A549 (cell line): ENCODE measurements around the gene DIO1. TPM values are rescaled to one million over a fixed set of nuclear protein-coding genes. Genes with fewer than 3 reads are reported as not detected.
A peak's percentile ranks its signal among the peaks of the same experiment; 100 is the strongest.

Experiments used
- ATAC-seq, 2 experiments: fragments of 200-7000 bp in 1 of 2; fragments of >200 bp in 1 of 2; cut with Nextera tagmentation in 1 of 2; cut with Tn5 transposase in 1 of 2; 3 replicates each; pipeline versions ENCODE4 v1.8.0 to v1.9.1; 2018 to 2020; ENCODE audit warnings: mild to moderate bottlenecking in 1 of 2, moderate library complexity in 1 of 2
- CTCF ChIA-PET: fragments of 300-600 bp; sonication (Branson Sonifier 250); formaldehyde crosslinking; extraction: SDS; loops from one replicate; lab custom pipeline; 2021; ENCODE audit warnings: antibody characterized with exemption, inconsistent platforms; lab: Yijun Ruan, JAX
- POLR2A ChIA-PET: fragments of 350-600 bp; formaldehyde crosslinking; extraction: SDS; loops from one replicate; lab custom pipeline; 2021; ENCODE audit warnings: antibody characterized with exemption, inconsistent platforms; lab: Yijun Ruan, JAX
- DNase-seq, 2 experiments: peaks; one replicate each; pipeline versions ENCODE4 v3.0.0 to v3.0.0-alpha.2; 2011 to 2016; ENCODE audit warnings: low read depth in 1 of 2, low spot score in 1 of 2
- FAIRE-seq: peaks from 2 replicates; lab custom pipeline; 2011; peaks lifted over from hg19 to GRCh38; lab: Jason Lieb, UNC
- H3K27ac ChIP-seq, 2 experiments: fragments of >200 bp; sonication (Bioruptor Twin); formaldehyde crosslinking; 3 replicates each; pipeline ENCODE4 v1.5.1; 2016 to 2017
- H3K4me1 ChIP-seq: fragments of >200 bp; sonication (Bioruptor Twin); formaldehyde crosslinking; 3 replicates; pipeline ENCODE4 v1.6.1; 2016
- H3K4me2 ChIP-seq: fragments of >200 bp; sonication (Bioruptor Twin); formaldehyde crosslinking; 3 replicates; pipeline ENCODE4 v1.6.1; 2016
- H3K4me3 ChIP-seq: fragments of >200 bp; sonication (Bioruptor Twin); formaldehyde crosslinking; 3 replicates; pipeline ENCODE4 v1.5.1; 2016
- H3K9me3 ChIP-seq: fragments of >200 bp; sonication (Bioruptor Twin); formaldehyde crosslinking; 3 replicates; pipeline ENCODE4 v1.6.1; 2016
- CBX8 ChIP-seq: fragments of 200-600 bp; sonication (generic); IDR thresholded peaks from 2 replicates; pipeline ENCODE4 v1.6.1; 2016
- CHD2 ChIP-seq: fragments of 150-350 bp; IDR thresholded peaks from 2 replicates; pipeline ENCODE4 v1.6.1; 2014; ENCODE audit warnings: low read length; ENCODE audit not compliant: partially characterized antibody
- EHF ChIP-seq: fragments of 250-450 bp; sonication (Bioruptor Pico); IDR thresholded peaks from 2 replicates; pipeline ENCODE4 v1.5.0; 2020; ENCODE audit warnings: mild to moderate bottlenecking
- FOSB ChIP-seq: fragments of 250-450 bp; sonication (Bioruptor Pico); IDR thresholded peaks from 2 replicates; pipeline ENCODE4 v1.5.0; 2020; ENCODE audit warnings: mild to moderate bottlenecking, moderate library complexity
- FOSL2 ChIP-seq, 2 experiments: fragments of 450-650 bp in 1 of 2; fragments of >200 bp in 1 of 2; sonication (Bioruptor Twin) in 1 of 2; formaldehyde crosslinking; IDR thresholded peaks; 2 replicates each; pipeline versions ENCODE4 v1.5.0 to v1.6.1; 2016 to 2020; ENCODE audit warnings: mild to moderate bottlenecking in 1 of 2, moderate library complexity in 1 of 2
- HEYL ChIP-seq: fragments of 250-450 bp; sonication (Bioruptor Pico); IDR thresholded peaks from 2 replicates; pipeline ENCODE4 v1.8.0; 2021; ENCODE audit warnings: mild to moderate bottlenecking, moderate library complexity
- HOXA7 ChIP-seq: fragments of 250-450 bp; sonication (Bioruptor Pico); IDR thresholded peaks from 2 replicates; pipeline ENCODE4 v1.5.0; 2020; ENCODE audit warnings: mild to moderate bottlenecking, moderate library complexity
- KDM1A ChIP-seq: fragments of 200-600 bp; sonication (generic); IDR thresholded peaks from 2 replicates; pipeline ENCODE4 v1.6.1; 2016; ENCODE audit warnings: low read depth, mild to moderate bottlenecking
- KDM5A ChIP-seq: fragments of 200-600 bp; sonication (generic); IDR thresholded peaks from 2 replicates; pipeline ENCODE4 v1.6.1; 2016; ENCODE audit warnings: antibody characterized with exemption, mild to moderate bottlenecking
- MAFK ChIP-seq: fragments of 450-650 bp; IDR thresholded peaks from 2 replicates; pipeline ENCODE4 v1.6.1; 2014; ENCODE audit not compliant: partially characterized antibody
- NFE2L2 ChIP-seq: fragments of 150-350 bp; conservative IDR thresholded peaks from 2 replicates; pipeline ENCODE4 v1.6.1; 2014; ENCODE audit warnings: low read length
- NPAS2 ChIP-seq: fragments of 250-450 bp; sonication (Bioruptor Pico); IDR thresholded peaks from 2 replicates; pipeline ENCODE4 v1.8.0; 2022; ENCODE audit warnings: mild to moderate bottlenecking, moderate library complexity, borderline replicate concordance
- POLR2AphosphoS2 ChIP-seq: conservative IDR thresholded peaks from 2 replicates; pipeline ENCODE4 v1.6.1; 2012; ENCODE audit warnings: low read length, improper control_type of control experiment, inconsistent platforms
- RCOR1 ChIP-seq: fragments of 150-350 bp; IDR thresholded peaks from 2 replicates; pipeline ENCODE4 v1.6.1; 2014; ENCODE audit warnings: antibody characterized with exemption, low read length, low read depth
- SREBF2 ChIP-seq: fragments of 450-650 bp; IDR thresholded peaks from 2 replicates; pipeline ENCODE4 v1.6.1; 2014; ENCODE audit warnings: mild to moderate bottlenecking, moderate library complexity
- ZNF302 ChIP-seq: fragments of 250-450 bp; sonication (Bioruptor Pico); IDR thresholded peaks from 2 replicates; pipeline ENCODE4 v1.9.0; 2021; ENCODE audit warnings: inconsistent platforms, mild to moderate bottlenecking, moderate library complexity
- ZSCAN20 ChIP-seq: fragments of 250-450 bp; sonication (Bioruptor Pico); IDR thresholded peaks from 2 replicates; pipeline ENCODE4 v1.8.0; 2022; ENCODE audit warnings: mild to moderate bottlenecking, moderate library complexity
- WGBS: methylation state at CpG from one replicate; pipeline ENCODE4 v1.1.6; 2017; ENCODE audit errors: missing lambda C conversion rate; 5-methylcytosine and 5-hydroxymethylcytosine counted together
- polyA plus RNA-seq, 4 experiments: library from polyadenylated mRNA; depleted of rRNA in 3 of 4; stranded (reverse); fragments of >200 nt; fragmentation: RNase III in 1 of 4; extraction: RNeasy Plus Mini Kit Qiagen cat#74134 plus additional on column Dnase treatment in 1 of 4; gene quantifications; 2 replicates in 3 of 4; 3 replicates in 1 of 4; pipeline ENCODE4 v1.2.3, GENCODE V29; 2011 to 2017
- TF ChIP-seq, protein P1 (sequence below): fragments of >200 bp; sonication (Bioruptor Twin); formaldehyde crosslinking; IDR thresholded peaks from 3 replicates; pipeline ENCODE4 v1.5.1; 2016
- TF ChIP-seq, protein P2 (sequence below): IDR thresholded peaks from 2 replicates; pipeline ENCODE4 v1.6.1; 2012; ENCODE audit warnings: low read depth, borderline replicate concordance
- TF ChIP-seq, protein P3 (sequence below): fragments of >200 bp; sonication (Bioruptor Twin); formaldehyde crosslinking; IDR thresholded peaks from 2 replicates; pipeline ENCODE4 v1.6.1; 2016
- TF ChIP-seq, protein P4 (sequence below): IDR thresholded peaks from 2 replicates; pipeline ENCODE4 v1.6.1; 2012

DIO1 gene
- polyA plus RNA-seq, 2 of the 4 experiments (the other 2 are of a cell fraction) = 0.13 TPM; not detected in 1

DNA sequence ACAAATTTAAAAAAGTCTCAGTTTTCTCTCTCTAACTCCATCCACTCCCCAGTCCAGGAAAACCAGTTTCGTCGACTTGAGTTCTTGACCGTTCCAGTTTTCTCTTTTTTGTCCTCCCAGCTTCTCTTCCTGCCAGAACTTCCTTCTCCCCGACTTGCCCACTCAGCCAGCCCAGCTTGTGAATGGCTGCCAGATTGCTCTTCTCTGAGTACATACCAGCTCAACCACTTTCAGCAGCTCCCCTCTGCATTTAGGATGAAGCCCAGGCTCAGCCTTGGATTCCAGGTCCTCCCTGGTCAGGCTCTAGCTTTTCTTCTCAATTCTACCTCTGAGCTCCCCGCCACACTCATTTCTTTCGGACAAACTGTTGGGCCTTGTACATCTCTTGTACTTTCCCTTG lies 1.4 kb downstream of the DIO1 start:
- 92% methylated on average over 6 of the region's 6 CpGs for WGBS
- ATAC-seq = no peak
- TF ChIP-seq RCOR1 = no peak
- TF ChIP-seq FOSB = no peak
- TF ChIP-seq HEYL (CRISPR knock-in tag) = no peak
- no peak for TF ChIP-seq CBX8
- TF ChIP-seq, protein P1, sequence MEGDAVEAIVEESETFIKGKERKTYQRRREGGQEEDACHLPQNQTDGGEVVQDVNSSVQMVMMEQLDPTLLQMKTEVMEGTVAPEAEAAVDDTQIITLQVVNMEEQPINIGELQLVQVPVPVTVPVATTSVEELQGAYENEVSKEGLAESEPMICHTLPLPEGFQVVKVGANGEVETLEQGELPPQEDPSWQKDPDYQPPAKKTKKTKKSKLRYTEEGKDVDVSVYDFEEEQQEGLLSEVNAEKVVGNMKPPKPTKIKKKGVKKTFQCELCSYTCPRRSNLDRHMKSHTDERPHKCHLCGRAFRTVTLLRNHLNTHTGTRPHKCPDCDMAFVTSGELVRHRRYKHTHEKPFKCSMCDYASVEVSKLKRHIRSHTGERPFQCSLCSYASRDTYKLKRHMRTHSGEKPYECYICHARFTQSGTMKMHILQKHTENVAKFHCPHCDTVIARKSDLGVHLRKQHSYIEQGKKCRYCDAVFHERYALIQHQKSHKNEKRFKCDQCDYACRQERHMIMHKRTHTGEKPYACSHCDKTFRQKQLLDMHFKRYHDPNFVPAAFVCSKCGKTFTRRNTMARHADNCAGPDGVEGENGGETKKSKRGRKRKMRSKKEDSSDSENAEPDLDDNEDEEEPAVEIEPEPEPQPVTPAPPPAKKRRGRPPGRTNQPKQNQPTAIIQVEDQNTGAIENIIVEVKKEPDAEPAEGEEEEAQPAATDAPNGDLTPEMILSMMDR = no peak
- TF ChIP-seq, protein P2, sequence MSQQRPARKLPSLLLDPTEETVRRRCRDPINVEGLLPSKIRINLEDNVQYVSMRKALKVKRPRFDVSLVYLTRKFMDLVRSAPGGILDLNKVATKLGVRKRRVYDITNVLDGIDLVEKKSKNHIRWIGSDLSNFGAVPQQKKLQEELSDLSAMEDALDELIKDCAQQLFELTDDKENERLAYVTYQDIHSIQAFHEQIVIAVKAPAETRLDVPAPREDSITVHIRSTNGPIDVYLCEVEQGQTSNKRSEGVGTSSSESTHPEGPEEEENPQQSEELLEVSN = no peak
- TF ChIP-seq KDM1A = no peak
- TF ChIP-seq CHD2 = no peak
- TF ChIP-seq FOSL2 (IDR thresholded peaks at IDR 0.05) = no peak
- TF ChIP-seq FOSL2 (CRISPR knock-in tag; IDR thresholded peaks at IDR 0.05) = no peak
- no peak for TF ChIP-seq HOXA7 (CRISPR knock-in tag)
- TF ChIP-seq KDM5A = no peak
- TF ChIP-seq, all 56 proteins: peak for 0
- ChIA-PET POLR2A (no interaction called here), CTCF (interaction anchor here (1.1 to 1.8 kb wide), 2 partner anchors 14 to 17 kb away, joined by 3 to 4 read pairs; no protein-coding TSS in a partner anchor)
- Histone ChIP-seq H3K9me3 (no peaks in the 10 kb centered on the region), H3K4me2 (no peak overlapping the region), H3K27ac (no peak overlapping the region), H3K4me1 (peaks cover 19% of the 10 kb centered on the region; the same call in 2 of the 3 replicates), H3K4me3 (no peak overlapping the region)
- DNase-seq (no peak), FAIRE-seq (no peak)

DNA sequence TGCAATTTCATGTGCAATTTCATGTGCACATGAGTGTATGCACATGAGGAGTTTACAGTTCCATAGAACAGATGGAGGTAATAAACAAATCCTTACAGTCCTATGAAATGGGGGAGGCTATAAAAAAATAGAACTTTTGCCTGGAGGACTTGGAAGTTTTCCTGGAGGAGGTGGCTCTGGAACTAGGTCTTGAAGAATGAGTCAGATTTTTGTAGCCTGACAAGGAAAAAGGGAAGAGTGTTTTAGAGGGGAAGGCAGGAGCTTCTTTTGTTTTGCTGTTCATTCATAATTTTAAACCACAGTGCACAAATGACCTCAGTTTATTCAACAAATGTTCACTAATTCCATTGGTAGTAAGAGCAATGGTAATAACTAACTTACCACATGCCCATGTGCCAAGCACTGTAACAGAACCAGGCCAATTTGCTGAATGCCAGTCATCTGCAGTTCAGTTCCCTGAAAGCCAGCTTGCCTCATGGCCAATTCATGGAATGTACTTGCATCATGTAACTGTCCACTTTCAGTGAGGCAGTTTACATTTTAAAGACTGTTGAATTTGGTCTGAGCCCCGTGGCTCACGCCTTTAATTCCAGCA lies 2.7 kb downstream of the DIO1 start:
- FAIRE-seq (no peak), DNase-seq (no peak), ATAC-seq (no peak)
- Histone ChIP-seq H3K27ac (peak overlapping the region in 1 of 2 experiments; percentile 35; a peak in 1 of 6 replicates), H3K4me2 (0 out of 3 replicates have a peak overlapping the region, but pooled peaks have one; percentile 21), H3K9me3 (no peaks in the 10 kb centered on the region), H3K4me1 (peaks cover 19% of the 10 kb centered on the region; the same call in 2 of the 3 replicates), H3K4me3 (no peak overlapping the region)
- CTCF ChIA-PET = interaction anchor here (1.2 kb wide), 1 partner anchor 36 kb away, joined by 3 read pairs; no protein-coding TSS in a partner anchor
- no peak for TF ChIP-seq KDM1A
- TF ChIP-seq MAFK = no peak
- TF ChIP-seq RCOR1 = no peak
- TF ChIP-seq, protein P3, sequence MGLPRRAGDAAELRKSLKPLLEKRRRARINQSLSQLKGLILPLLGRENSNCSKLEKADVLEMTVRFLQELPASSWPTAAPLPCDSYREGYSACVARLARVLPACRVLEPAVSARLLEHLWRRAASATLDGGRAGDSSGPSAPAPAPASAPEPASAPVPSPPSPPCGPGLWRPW = no peak
- TF ChIP-seq, protein P1 = no peak
- TF ChIP-seq POLR2AphosphoS2 = no peak
- TF ChIP-seq ZSCAN20 (CRISPR knock-in tag) = no peak
- TF ChIP-seq NFE2L2 = no peak
- TF ChIP-seq, protein P4, sequence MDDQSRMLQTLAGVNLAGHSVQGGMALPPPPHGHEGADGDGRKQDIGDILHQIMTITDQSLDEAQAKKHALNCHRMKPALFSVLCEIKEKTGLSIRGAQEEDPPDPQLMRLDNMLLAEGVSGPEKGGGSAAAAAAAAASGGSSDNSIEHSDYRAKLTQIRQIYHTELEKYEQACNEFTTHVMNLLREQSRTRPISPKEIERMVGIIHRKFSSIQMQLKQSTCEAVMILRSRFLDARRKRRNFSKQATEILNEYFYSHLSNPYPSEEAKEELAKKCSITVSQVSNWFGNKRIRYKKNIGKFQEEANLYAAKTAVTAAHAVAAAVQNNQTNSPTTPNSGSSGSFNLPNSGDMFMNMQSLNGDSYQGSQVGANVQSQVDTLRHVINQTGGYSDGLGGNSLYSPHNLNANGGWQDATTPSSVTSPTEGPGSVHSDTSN = no peak
- TF ChIP-seq CHD2 = no peak
- no peak for TF ChIP-seq KDM5A
- no peak for TF ChIP-seq ZNF302
- no peak for TF ChIP-seq SREBF2
- no peak for TF ChIP-seq EHF (CRISPR knock-in tag)
- no peak for TF ChIP-seq NPAS2 (CRISPR knock-in tag)
- no peak for TF ChIP-seq HOXA7 (CRISPR knock-in tag)
- POLR2A ChIA-PET = no interaction called here
- 77% methylated on average over 2 of the region's 2 CpGs for WGBS
